Psoas muscle (tissue), 8 donors: Measurements from ENCODE around the gene RBBP8. TPM values are rescaled to one million over a fixed set of nuclear protein-coding genes. Genes with fewer than 3 reads are reported as not detected.

Experiments used
- ATAC-seq, 4 donors: fragments of 200-7000 bp; cut with Tn5 transposase; one replicate each; pipeline ENCODE4 v1.9.1; 2020; ENCODE audit warnings: moderate library complexity in 3 of 4, mild to moderate bottlenecking in 2 of 4
- DNase-seq, 2 donors: peaks; one replicate each; pipeline ENCODE4 v3.0.0-alpha.2; 2020
- H3K27ac ChIP-seq: fragments of 200-600 bp; one replicate; pipeline ENCODE4 v1.8.0; 2022
- H3K27me3 ChIP-seq, 3 donors: fragments of 200-600 bp in 1 of 3; one replicate each; pipeline versions ENCODE4 v1.6.1 to v1.8.0; 2013 to 2022; ENCODE audit warnings: low read length in 2 of 3, mild to moderate bottlenecking in 2 of 3, moderate library complexity in 1 of 3; ENCODE audit not compliant: insufficient read depth in 3 of 3
- H3K36me3 ChIP-seq, 2 donors: fragments of 200-600 bp in 1 of 2; one replicate each; pipeline versions ENCODE4 v1.6.1 to v1.8.0; 2013 to 2022; ENCODE audit warnings: low read depth in 1 of 2, mild to moderate bottlenecking in 1 of 2, moderate library complexity in 1 of 2; ENCODE audit not compliant: insufficient read depth in 1 of 2
- H3K4me1 ChIP-seq: fragments of 200-600 bp; one replicate; pipeline ENCODE4 v1.8.0; 2022
- H3K4me3 ChIP-seq: fragments of 200-600 bp; one replicate; pipeline ENCODE4 v1.8.0; 2022; ENCODE audit warnings: mild to moderate bottlenecking
- H3K9me3 ChIP-seq: fragments of 200-600 bp; one replicate; pipeline ENCODE4 v1.8.0; 2022
- WGBS, 3 donors: extraction: QIAGEN DNeasy Blood & Tissue Kit; methylation state at CpG; one replicate each; pipeline versions ENCODE4 v1.1.6 to v1.1.7; 2013; 5-methylcytosine and 5-hydroxymethylcytosine counted together
- intact Hi-C, 2 donors: fragments of 100-400 bp; cut with DNase I; formaldehyde crosslinking; loops; one replicate each; pipeline versions ENCODE4 v1.11.0 to v1.14.2; 2022
- polyA plus RNA-seq, 3 donors: library from polyadenylated mRNA; stranded (reverse); fragments of 200-250 nt; gene quantifications; one replicate each; pipeline ENCODE4 v1.2.3, GENCODE V29; 2013
- total RNA-seq, 4 donors: library from RNA; stranded (reverse); fragmentation: NEBNext Ultra II Directional in 2 of 4; extraction: Animal tissue kit (Norgen Biotek cat#: 25700) in 2 of 4; gene quantifications; one replicate each; pipeline versions ENCODE4 v1.2.1 to v1.2.4, GENCODE V29; 2021 to 2023
- TF ChIP-seq, protein P1 (sequence below): fragments of 200-600 bp; IDR thresholded peaks from one replicate; pipeline ENCODE4 v1.8.0; 2022; ENCODE audit warnings: antibody characterized with exemption
- donor health status: healthy with polysubstance abuse.
- donor health status: DM: no; HTN: no; CAD: no; lungs with moderate emphysema.
- donor health status: Bipolar disorder and iron deficiency.
- donor health status: healthy.
- donor health status: DM: yes; HTN: yes; CAD: no.
- donor health status: DM: no; HTN: no; CAD: no.
- donor health status: DM: no; HTN: no; CAD: no.
- donor health status: DM: yes; HTN: yes; CAD: no.

The RBBP8 gene
- total and polyA plus RNA-seq, 7 donors: 2.0 to 6.6 (median 2.8) TPM

DNA sequence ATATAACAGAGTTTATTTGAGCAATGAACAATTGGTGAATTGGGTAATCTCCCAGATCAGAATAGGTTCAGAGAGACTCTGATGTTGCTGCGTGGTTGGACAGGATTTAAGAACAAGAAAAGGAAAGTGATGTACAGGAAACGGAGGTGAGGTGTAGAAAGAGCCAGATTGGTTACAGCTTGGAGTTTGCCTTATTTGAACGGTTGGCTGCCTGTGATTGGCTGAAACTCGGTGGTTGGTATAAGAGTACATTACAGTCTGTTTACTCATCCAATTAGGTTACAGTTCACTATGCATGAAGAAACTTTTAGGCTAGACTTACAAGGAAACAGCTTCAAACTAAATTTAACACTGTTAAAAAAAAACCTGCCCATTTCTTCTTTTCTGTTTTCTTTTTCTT, 134.1 kb downstream of the RBBP8 start:
- Histone ChIP-seq H3K4me1 (no peaks in the 10 kb centered on the region), H3K9me3 (no peaks in the 10 kb centered on the region), H3K27me3 (no peaks in the 10 kb centered on the region), H3K27ac (no peak overlapping the region), H3K36me3 (no peaks in the 10 kb centered on the region), H3K4me3 (no peak overlapping the region)
- 54 to 66% (median 57%) methylated on average over 4 of the region's 4 CpGs for WGBS, 3 donors
- no peak for ATAC-seq
- intact Hi-C loops: no loop called here
- TF ChIP-seq, protein P1, sequence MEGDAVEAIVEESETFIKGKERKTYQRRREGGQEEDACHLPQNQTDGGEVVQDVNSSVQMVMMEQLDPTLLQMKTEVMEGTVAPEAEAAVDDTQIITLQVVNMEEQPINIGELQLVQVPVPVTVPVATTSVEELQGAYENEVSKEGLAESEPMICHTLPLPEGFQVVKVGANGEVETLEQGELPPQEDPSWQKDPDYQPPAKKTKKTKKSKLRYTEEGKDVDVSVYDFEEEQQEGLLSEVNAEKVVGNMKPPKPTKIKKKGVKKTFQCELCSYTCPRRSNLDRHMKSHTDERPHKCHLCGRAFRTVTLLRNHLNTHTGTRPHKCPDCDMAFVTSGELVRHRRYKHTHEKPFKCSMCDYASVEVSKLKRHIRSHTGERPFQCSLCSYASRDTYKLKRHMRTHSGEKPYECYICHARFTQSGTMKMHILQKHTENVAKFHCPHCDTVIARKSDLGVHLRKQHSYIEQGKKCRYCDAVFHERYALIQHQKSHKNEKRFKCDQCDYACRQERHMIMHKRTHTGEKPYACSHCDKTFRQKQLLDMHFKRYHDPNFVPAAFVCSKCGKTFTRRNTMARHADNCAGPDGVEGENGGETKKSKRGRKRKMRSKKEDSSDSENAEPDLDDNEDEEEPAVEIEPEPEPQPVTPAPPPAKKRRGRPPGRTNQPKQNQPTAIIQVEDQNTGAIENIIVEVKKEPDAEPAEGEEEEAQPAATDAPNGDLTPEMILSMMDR: no peak
- DNase-seq: no peak

DNA sequence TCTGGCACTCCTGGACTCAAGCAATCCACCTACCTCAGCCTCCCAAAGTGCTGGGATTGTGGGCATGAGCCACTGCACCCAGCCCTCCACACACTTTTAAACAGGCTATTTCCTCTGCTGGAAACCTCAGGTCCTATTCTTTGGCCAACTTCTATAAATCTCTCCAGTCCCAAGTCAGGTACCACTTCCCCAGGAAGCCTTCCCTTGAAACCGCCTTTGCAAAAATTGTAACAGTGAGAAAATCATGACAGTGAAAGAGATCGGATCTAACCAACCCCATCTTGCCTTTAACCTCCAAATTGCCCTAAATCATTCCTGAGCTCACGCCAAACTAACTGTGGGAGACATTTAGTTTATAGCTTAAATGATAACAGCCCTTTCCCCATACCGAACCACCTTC, 134.9 kb downstream of the RBBP8 start:
- Histone ChIP-seq H3K27me3 (no peaks in the 10 kb centered on the region), H3K9me3 (no peaks in the 10 kb centered on the region), H3K36me3 (no peaks in the 10 kb centered on the region), H3K27ac (no peak overlapping the region), H3K4me3 (no peak overlapping the region), H3K4me1 (no peaks in the 10 kb centered on the region)
- ATAC-seq (no peak), DNase-seq (no peak)
- 89 to 91% (median 89%) methylated on average over 4 of the region's 4 CpGs for WGBS, 3 donors
- TF ChIP-seq, protein P1: no peak
- intact Hi-C loops: no loop called here

GRCh38 chr18:23068570-23069310, 135.6 kb downstream of the RBBP8 start:
- H3K27ac ChIP-seq: no peak overlapping the region
- H3K4me1 ChIP-seq: no peaks in the 10 kb centered on the region
- no peaks in the 10 kb centered on the region for H3K36me3 ChIP-seq
- ATAC-seq (no peak), DNase-seq (no peak)
- 70 to 75% (median 74%) methylated on average over 7 of the region's 7 CpGs for WGBS, 3 donors
- H3K27me3 ChIP-seq: no peaks in the 10 kb centered on the region
- H3K4me3 ChIP-seq: no peak overlapping the region
- TF ChIP-seq, protein P1: no peak
- H3K9me3 ChIP-seq: no peaks in the 10 kb centered on the region
- intact Hi-C loops: no loop called here

DNA sequence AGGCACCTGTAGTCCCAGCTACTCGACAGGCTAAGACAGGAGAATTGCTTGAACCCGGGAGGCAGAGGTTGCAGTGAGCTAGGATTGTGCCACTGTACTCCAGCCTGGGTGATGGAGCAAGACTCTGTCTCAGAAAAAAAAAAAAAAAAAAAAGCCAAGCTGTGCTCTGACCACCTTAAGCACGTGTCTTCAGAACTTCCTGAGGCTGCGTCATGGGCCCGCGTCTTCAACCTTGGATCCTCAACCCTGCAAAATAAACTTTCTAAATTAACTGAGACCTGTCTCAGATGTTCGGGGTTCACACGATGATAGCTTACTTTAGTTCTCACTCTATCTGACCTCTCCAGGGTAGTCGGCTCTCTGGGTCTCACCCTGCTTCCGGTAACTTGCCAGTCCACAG, 136.4 kb downstream of the RBBP8 start:
- no peak overlapping the region for H3K27ac ChIP-seq
- ATAC-seq (no peak), DNase-seq (no peak)
- no peaks in the 10 kb centered on the region for H3K27me3 ChIP-seq
- no peak overlapping the region for H3K4me3 ChIP-seq
- H3K9me3 ChIP-seq: no peaks in the 10 kb centered on the region
- intact Hi-C loops: no loop called here
- no peaks in the 10 kb centered on the region for H3K36me3 ChIP-seq
- no peaks in the 10 kb centered on the region for H3K4me1 ChIP-seq
- WGBS, 3 donors: 88 to 92% (median 91%) methylated on average over 10 of the region's 10 CpGs
- TF ChIP-seq, protein P1: no peak

- intact Hi-C loops: no loop called here
Observed at GRCh38 chr18:23069898-23070297, 136.8 kb downstream of the RBBP8 start.

More at GRCh38 chr18:23069898-23070297, 136.8 kb downstream of the RBBP8 start:
- TF ChIP-seq, protein P1: no peak
- DNase-seq: no peak
- Histone ChIP-seq H3K27me3 (no peaks in the 10 kb centered on the region), H3K36me3 (no peaks in the 10 kb centered on the region), H3K4me1 (no peaks in the 10 kb centered on the region), H3K4me3 (no peak overlapping the region), H3K27ac (no peak overlapping the region), H3K9me3 (no peaks in the 10 kb centered on the region)
- ATAC-seq: no peak
- WGBS, 3 donors: 73 to 83% (median 76%) methylated on average over 1 of the region's 1 CpG
